LNCAP (cell line): Measurements from ENCODE around the gene IKZF3.

Experiments
- CTCF ChIP-seq: fragments of 450-650 bp; IDR thresholded peaks from 2 replicates; pipeline ENCODE4 v1.5.1; 2017; ENCODE audit warnings: mild to moderate bottlenecking

IKZF3 gene

GRCh38 chr17:39846205-39846604 is 17.9 kb downstream of the IKZF3 start:
- no peak for TF ChIP-seq CTCF

DNA sequence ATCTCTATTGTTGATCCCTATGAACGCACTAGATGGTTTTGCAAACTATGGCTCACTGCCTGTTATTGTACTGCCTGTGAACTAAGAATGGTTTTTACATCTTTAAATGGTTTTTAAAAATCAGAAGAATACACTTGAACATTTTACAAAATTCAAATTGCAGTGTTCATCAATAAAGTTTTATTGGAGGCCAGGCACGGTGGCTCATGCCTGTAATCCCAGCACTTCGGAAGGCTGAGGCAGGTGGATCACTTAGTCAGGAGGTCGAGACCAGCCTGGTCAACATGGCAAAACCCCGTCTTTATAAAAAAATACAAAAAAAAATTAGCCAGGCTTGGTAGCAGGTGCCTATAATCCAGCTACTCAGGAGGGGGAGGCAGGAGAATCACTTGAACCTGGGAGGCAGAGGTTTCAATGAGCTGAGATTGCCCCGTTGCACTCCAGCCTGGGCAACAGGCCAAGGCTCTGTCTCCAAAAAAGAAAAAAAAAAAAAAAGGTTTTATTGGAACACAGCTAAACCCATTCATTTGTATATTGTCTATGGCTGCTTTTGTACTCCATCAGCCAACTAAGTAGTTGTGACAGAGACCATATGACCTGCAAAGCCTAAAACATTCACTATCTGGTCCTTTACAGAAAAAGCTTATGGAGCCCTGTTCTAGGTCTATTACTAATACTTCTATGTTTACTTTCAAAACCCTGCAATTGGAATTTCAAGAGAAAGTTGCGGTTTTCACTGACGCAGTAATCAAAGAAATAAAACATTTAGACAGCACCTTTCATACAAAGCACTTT is 18.9 kb downstream of the IKZF3 start:
- no peak for TF ChIP-seq CTCF

DNA sequence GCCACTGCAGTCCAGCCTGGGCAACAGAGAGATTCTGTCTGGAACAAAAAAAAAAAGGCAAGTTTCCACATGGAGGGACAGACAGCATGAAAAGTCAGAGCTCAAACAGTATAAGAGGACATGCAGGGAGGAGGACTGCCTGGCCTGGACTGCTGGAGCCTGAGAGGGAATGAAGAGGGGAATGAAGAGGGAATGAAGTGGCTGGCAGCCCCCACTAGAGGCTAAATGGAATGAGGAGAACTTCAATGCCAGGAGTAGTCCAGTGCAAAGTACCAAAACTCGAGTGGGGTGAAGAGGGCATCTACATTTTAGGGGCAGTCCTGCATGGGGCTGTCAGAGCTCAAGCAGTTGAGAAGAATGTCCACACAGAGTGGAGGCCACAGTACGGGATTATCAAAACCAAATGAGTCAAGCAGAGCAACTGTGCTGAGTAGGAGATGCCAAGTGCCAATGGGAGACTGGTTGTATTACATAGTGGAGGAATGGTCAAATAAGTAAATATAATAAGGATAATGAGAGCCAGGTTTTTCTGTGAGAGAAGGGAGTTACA is 22.9 kb downstream of the IKZF3 start:
- TF ChIP-seq CTCF, result no peak

DNA sequence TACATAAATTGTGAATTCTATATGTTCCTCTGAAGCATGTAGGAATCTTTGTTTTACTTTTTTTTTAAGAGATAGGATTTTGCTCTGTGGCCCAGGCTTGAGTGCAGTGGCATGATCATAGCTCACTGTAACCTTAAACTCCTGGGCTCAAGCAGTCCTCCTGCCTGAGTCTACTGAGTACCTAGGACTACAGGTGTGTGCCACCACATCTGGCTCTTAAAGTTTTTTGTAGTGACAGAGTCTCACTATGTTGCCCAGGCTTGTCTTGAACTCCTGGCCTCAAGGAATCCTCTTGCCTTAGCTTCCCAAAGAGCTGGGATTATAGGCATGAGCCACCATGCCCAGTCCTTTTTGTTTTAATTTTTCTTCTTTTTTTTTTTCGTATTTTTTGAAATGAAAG is 25.3 kb downstream of the IKZF3 start:
- TF ChIP-seq CTCF, result no peak

DNA sequence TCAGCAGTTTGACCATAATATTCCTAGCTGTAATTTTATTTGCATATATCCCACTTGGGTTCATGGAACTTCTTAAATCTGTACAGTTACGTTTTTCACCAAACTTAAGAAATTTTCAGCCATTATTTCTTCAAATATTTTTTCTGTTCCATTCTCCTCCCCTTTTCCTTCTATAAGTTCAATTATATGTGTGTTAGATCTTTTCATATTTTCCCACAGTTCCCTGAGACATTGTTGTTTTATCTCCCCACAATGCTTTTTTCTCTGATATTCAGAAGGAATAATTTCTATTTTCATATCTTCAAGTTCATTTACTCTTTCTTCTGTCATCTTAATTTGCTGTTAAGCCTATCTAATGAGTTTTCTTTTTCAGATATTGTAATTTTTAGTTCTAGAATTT is 26.1 kb downstream of the IKZF3 start:
- TF ChIP-seq CTCF, result no peak

- no peak for TF ChIP-seq CTCF
Observed at GRCh38 chr17:39836117-39836516, 28.0 kb downstream of the IKZF3 start.

GRCh38 chr17:39835038-39835786 is 28.9 kb downstream of the IKZF3 start:
- TF ChIP-seq CTCF, result no peak
